ENCODE measurements around the gene RBPJL.

DNA sequence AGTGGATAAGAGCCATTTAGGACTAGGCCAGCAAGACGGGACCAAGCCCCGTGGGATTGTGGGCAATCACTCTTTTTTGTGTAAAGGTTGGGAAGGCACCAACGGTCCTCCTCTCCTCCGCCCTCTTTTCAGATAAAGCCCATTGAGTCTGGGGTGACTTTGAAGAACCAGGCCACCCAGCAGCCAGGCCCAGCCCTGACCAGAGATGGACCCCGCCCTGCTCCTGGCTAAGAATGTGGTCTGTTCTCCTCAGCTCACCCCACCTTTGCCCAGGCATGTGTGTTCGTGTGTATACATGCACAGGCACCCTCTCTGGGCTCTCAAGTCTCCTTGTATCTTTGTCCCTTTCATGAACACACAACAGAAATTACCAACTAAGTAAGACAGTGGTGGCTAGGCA, 32.4 kb downstream of the RBPJL start:
- TF ChIP-seq, protein P1, sequence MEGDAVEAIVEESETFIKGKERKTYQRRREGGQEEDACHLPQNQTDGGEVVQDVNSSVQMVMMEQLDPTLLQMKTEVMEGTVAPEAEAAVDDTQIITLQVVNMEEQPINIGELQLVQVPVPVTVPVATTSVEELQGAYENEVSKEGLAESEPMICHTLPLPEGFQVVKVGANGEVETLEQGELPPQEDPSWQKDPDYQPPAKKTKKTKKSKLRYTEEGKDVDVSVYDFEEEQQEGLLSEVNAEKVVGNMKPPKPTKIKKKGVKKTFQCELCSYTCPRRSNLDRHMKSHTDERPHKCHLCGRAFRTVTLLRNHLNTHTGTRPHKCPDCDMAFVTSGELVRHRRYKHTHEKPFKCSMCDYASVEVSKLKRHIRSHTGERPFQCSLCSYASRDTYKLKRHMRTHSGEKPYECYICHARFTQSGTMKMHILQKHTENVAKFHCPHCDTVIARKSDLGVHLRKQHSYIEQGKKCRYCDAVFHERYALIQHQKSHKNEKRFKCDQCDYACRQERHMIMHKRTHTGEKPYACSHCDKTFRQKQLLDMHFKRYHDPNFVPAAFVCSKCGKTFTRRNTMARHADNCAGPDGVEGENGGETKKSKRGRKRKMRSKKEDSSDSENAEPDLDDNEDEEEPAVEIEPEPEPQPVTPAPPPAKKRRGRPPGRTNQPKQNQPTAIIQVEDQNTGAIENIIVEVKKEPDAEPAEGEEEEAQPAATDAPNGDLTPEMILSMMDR (IDR thresholded peaks at IDR 0.05), result no peak
- TF ChIP-seq POLR2A (IDR thresholded peaks at IDR 0.05), result no peak
- TF ChIP-seq POLR2AphosphoS5 (IDR thresholded peaks at IDR 0.05), result peak in 1 of 3 donors; percentile 6
